ENCODE measurements around the gene XIST. TPM values are rescaled to one million over a fixed set of nuclear protein-coding genes. Genes with fewer than 3 reads are reported as not detected.

Gene XIST
- total and polyA plus RNA-seq, 7 donors = 0.04 to 79.2 (median 57.7) TPM

DNA sequence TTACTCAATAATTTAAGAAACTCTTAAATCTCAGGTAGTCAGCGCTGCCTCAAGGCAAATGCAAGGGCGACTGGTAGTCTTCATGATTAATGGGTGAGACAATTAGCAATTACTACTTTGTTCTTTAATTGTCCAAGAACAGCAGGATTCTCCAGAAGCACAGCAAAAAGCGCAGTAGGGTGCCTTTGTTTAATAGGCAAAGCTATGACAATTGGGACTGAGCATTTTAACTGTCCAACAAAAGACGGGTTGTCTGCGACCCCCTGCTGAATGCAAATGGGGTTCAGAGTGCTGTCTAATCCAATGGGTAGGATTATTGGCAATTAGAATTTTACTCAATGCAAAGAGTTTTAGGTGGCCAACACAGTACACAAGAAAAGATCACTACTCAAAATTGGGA is 3.4 kb downstream of the XIST start:
- Histone ChIP-seq H3K9me3 (no peaks in the 10 kb centered on the region), H3K27ac (no peak overlapping the region), H3K4me3 (peak overlapping the region; percentile 73), H3K36me3 (ENCODE audit: insufficient read depth in 1 of 2, low read depth in 1 of 2) (no peaks in the 10 kb centered on the region), H3K4me1 (peaks cover 14% of the 10 kb centered on the region), H3K27me3 (ENCODE audit: insufficient read depth in 3 of 3, low read length in 2 of 3) (no peaks in the 10 kb centered on the region)
- TF ChIP-seq, protein P1, sequence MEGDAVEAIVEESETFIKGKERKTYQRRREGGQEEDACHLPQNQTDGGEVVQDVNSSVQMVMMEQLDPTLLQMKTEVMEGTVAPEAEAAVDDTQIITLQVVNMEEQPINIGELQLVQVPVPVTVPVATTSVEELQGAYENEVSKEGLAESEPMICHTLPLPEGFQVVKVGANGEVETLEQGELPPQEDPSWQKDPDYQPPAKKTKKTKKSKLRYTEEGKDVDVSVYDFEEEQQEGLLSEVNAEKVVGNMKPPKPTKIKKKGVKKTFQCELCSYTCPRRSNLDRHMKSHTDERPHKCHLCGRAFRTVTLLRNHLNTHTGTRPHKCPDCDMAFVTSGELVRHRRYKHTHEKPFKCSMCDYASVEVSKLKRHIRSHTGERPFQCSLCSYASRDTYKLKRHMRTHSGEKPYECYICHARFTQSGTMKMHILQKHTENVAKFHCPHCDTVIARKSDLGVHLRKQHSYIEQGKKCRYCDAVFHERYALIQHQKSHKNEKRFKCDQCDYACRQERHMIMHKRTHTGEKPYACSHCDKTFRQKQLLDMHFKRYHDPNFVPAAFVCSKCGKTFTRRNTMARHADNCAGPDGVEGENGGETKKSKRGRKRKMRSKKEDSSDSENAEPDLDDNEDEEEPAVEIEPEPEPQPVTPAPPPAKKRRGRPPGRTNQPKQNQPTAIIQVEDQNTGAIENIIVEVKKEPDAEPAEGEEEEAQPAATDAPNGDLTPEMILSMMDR (IDR thresholded peaks at IDR 0.05) = no peak
- WGBS, 3 donors = 51 to 91% (median 88%) methylated on average over 5 of the region's 5 CpGs
- DNase-seq = no peak
- intact Hi-C loops (cut with DNase I) = no loop called here
- no peak for ATAC-seq

DNA sequence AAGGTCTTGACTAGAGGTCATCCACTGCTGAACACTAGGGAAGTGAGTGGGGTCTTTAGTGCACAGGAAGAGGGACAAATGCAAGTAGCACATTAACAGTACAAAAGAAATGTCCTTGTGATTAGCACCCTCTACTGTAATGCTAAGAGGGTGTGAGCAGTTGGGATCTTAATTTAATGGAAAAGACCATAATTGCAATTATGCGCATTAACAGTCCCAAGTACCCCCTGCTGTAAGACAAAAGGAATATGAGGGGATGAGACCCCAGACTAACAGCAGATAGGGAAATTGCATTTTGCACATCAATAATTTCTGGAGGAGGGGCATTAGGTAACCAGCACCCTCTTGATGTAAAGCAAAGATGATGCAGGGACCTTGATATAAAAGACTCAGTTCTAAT is 4.5 kb downstream of the XIST start:
- Histone ChIP-seq H3K4me3 (peak overlapping the region; percentile 73), H3K27ac (no peak overlapping the region), H3K9me3 (no peaks in the 10 kb centered on the region), H3K27me3 (ENCODE audit: insufficient read depth in 3 of 3, low read length in 2 of 3) (no peaks in the 10 kb centered on the region), H3K4me1 (peaks cover 21% of the 10 kb centered on the region), H3K36me3 (ENCODE audit: insufficient read depth in 1 of 2, low read depth in 1 of 2) (no peaks in the 10 kb centered on the region)
- TF ChIP-seq, protein P1 (IDR thresholded peaks at IDR 0.05) = no peak
- WGBS, 3 donors = 92 to 100% (median 100%) methylated on average over 1 of the region's 1 CpG
- intact Hi-C loops (cut with DNase I) = no loop called here
- DNase-seq (no peak), ATAC-seq (no peak)

DNA sequence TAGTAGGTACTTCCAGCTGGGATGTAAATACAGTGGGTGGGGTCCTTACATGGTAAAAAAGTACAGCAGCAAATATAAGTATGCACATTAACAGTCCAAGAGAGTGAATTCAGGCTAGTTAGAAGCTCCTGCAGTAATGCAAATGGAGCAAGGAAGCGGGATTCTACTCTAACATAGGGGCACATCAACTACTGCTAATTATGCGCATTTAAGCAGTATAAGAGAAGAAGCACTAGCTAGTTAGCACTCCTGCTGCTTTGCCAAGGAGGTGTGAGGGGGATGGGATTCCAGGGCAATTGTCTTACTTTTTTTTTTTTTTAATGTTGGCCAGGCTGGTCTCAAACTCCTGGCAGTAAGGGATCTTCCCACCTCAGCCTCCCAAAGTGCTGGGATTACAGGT is 5.4 kb downstream of the XIST start:
- intact Hi-C loops (cut with DNase I) = no loop called here
- Histone ChIP-seq H3K4me1 (peaks cover 29% of the 10 kb centered on the region), H3K9me3 (no peaks in the 10 kb centered on the region), H3K36me3 (ENCODE audit: insufficient read depth in 1 of 2, low read depth in 1 of 2) (no peaks in the 10 kb centered on the region), H3K27ac (no peak overlapping the region), H3K4me3 (peak overlapping the region; percentile 73), H3K27me3 (ENCODE audit: insufficient read depth in 3 of 3, low read length in 2 of 3) (no peaks in the 10 kb centered on the region)
- 95 to 100% (median 97%) methylated on average over 2 of the region's 2 CpGs for WGBS, 3 donors
- ATAC-seq (no peak), DNase-seq (no peak)
- TF ChIP-seq, protein P1 (IDR thresholded peaks at IDR 0.05) = no peak

DNA sequence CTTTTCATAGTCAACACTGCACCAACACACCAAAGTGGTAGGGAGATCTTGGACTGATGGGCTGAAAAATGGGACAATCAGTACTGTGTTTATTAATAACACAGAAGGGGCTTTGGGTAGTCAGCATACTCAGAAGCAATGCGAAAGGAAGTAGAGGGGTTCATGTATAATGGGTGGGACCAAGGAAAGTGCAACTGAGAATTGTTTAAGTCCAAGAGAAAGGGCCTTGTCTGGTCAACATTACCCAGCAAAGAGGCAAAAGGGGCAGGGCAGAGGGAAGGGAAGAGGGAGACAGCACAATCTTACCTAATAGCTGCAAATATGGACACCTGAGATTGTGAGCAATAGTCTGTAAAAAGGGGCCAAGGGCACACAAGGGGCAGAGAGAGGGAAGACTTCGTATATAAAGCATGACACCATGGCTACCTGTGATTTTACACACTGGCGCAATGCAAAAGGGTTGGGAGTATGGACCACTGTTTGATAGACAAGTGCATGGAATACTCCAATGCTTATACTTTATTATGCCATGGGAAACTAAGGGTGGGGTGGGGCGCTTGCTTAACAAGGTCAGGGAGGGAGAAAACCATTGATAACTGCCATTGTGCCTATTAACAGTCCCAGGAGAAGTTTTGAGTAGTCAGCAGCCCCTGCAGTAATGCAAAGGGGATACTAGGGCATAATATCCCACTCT is 9.8 kb downstream of the XIST start:
- intact Hi-C loops (cut with DNase I) = no loop called here
- H3K27ac ChIP-seq = no peak overlapping the region
- TF ChIP-seq, protein P1 (IDR thresholded peaks at IDR 0.05) = no peak
- no peaks in the 10 kb centered on the region for H3K9me3 ChIP-seq
- H3K36me3 ChIP-seq (ENCODE audit: insufficient read depth in 1 of 2, low read depth in 1 of 2) = no peaks in the 10 kb centered on the region
- WGBS, 3 donors = 81 to 88% (median 85%) methylated on average over 4 of the region's 4 CpGs
- peaks cover 42% of the 10 kb centered on the region for H3K4me1 ChIP-seq
- H3K4me3 ChIP-seq = peak overlapping the region; percentile 73
- no peaks in the 10 kb centered on the region for H3K27me3 ChIP-seq (ENCODE audit: insufficient read depth in 3 of 3, low read length in 2 of 3)
- no peak for ATAC-seq
- no peak for DNase-seq

DNA sequence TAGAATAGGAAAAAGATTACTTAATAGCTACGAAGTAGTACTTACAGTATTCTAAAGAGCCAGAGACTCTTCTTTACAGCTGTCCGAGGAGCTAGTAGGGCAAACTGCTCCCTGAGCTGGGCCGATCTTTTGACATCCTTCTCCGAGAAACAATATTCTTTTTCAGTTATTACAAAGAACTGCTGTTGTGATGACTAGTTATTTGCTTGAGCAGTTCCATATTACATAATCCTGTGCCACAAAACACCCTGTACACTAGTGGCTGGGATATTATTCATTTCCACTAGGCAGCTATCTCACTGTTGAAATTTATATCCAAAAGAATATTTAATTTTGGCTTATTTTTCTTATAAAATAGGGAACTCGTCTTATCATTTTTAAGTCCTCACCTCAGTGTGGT is 11.2 kb downstream of the XIST start:
- intact Hi-C loops (cut with DNase I) = no loop called here
- H3K4me1 ChIP-seq = peaks cover 50% of the 10 kb centered on the region
- no peaks in the 10 kb centered on the region for H3K27me3 ChIP-seq (ENCODE audit: insufficient read depth in 3 of 3, low read length in 2 of 3)
- WGBS, 3 donors = 61 to 90% (median 88%) methylated on average over 5 of the region's 5 CpGs
- ATAC-seq = peak in 1 of 4 donors; percentile 18
- TF ChIP-seq, protein P1 (IDR thresholded peaks at IDR 0.05) = no peak
- H3K36me3 ChIP-seq (ENCODE audit: insufficient read depth in 1 of 2, low read depth in 1 of 2) = no peaks in the 10 kb centered on the region
- H3K27ac ChIP-seq = no peak overlapping the region
- peak overlapping the region; percentile 13 for H3K4me3 ChIP-seq
- no peaks in the 10 kb centered on the region for H3K9me3 ChIP-seq
- DNase-seq = no peak
